DMS53 treated with DMSO at 0.1 percent for 48 hours (cell line): ENCODE results near the gene SGCE.

ENCODE experiments used
- DNase-seq: peaks from one replicate; lab custom pipeline; 2025; ENCODE audit not compliant: unreplicated experiment; lab: John Stamatoyannopoulos, UW

Gene SGCE

DNA sequence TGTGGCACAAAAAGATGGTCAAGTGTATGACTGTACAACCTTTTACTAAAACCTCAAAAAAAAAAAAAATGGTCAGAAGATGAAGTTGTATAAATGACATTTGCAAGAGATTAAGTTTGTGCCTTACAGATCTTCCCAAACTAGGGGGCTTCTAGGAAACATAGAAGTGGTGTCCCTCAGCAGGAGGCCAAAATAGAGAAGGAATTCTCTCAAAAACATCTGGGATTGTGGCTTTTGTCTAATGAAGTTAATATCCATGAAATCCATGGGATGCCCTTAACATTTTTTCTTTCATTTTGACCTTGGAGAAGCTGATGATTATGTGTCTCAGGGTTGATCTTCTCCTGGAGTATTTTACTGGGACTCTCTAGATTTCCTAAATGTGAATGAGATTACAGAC, 84.1 kb downstream of the SGCE start:
- DNase-seq, result no peak

- DNase-seq, result no peak
These were observed 88.5 kb downstream of the SGCE start for GRCh38 chr7:94567396-94567795.

DNA sequence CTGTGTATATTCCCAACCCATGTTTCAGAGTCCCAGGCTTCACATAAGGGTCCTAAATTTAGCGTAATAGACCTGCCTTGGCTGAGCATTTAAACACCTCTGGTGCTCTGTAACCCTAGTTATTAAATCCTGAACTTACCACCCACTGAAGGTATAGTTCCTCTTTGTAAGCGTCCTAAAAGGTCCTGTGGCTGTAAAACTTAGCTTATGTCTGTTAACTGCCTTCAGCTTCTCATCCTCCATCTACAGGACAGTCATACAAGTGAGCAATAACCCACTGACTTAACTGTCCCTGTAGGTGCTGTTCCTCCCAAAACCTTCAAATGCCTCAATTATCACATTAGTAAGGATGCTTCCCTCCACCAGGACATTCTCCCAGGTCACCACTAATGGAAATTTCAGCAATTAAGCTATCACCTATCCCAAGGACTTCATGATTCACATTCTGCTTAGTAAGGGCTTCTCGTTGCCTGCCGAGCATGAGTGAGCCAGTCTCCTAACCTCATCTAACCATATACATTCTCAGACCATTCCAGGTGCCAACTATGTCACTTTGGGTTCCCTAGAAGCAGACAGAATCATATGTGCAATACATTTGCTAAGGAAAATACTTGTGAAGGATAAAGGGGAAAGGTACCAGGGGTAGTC, 90.6 kb downstream of the SGCE start:
- no peak for DNase-seq

DNA sequence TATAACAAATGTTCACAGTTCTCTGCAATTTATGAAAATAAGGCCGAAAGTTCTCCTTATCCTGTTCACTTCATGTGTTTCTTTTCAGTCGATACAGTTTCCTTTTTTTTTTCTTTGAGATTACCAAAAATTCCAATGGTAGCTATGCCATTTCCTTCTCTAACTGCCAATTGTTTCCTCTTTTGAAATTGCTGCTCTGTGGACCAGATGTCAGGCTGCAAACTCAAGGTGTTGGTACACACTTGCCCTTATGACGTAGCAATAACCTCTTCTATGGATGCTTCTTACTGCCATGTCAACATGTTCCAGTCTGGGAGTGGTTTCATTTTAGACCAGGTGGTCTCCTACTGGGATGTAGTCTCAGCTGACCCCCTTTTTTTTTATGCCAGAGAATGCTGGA, 93.4 kb downstream of the SGCE start:
- no peak for DNase-seq

GRCh38 chr7:94561841-94562514, 94.0 kb downstream of the SGCE start:
- no peak for DNase-seq

- DNase-seq, result no peak
These were observed 96.0 kb downstream of the SGCE start for GRCh38 chr7:94559972-94560371.

GRCh38 chr7:94557215-94557614, 98.7 kb downstream of the SGCE start:
- no peak for DNase-seq

DNA sequence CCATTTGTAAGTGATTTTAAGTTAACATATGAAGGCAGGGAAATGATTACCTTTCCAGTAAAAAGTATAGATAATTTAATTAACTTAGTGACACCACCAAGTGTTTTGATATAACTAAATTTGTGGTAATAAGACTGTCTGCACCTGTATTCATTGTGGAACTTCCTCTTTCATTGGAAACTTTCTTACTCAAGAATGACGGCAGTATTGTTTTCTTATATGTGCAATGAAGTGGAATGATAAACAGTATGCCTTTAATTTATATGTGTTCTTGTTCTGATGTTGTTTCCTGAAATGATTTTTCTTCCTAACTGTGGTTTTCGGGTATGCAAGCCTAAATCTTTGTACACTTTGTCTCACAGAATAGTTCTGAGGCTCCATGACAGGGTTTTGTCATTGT, 99.9 kb downstream of the SGCE start:
- no peak for DNase-seq

DNA sequence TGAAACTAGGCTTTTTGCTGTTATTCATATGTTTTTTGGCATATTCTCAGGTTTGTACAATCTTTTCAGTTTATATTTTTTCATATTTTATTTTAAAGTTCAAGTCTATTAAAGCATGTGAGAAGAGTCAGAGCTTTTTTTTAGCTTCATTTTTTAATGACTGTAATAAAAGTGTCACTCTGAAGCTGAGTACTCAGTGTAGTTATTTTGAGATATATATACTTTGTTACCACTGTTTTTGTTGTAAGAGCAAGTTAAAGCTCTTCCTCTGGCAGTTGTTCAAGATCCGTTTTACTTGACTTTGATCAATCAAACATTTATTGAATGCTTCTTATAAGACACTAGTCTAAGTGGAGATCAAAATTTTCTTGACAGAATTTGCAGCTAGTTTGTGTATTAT, 108.8 kb downstream of the SGCE start:
- no peak for DNase-seq

- DNase-seq, result no peak
These were observed 115.5 kb downstream of the SGCE start for GRCh38 chr7:94540428-94540827.
